Bone marrow (tissue), 2 donors: ENCODE measurements around the gene PDIA6.

Source experiments
- DNase-seq, 2 donors: peaks; one replicate each; lab custom pipeline; 2025; lab: John Stamatoyannopoulos, UW

PDIA6 gene

GRCh38 chr2:10812362-10813162, at the start of gene PDIA6:
TSS of gene PDIA6 (minus strand) at chr2:10812785. CDS start at chr2:10812696, 89 bp downstream.
- peak; percentile 88 to 90 for DNase-seq

- DNase-seq: no peak
Measured at GRCh38 chr2:10862330-10862729, 49.7 kb upstream of the PDIA6 start.

GRCh38 chr2:10861765-10862164, 49.2 kb upstream of the PDIA6 start:
- no peak for DNase-seq

GRCh38 chr2:10860814-10861325, 48.3 kb upstream of the PDIA6 start:
- DNase-seq: no peak

- no peak for DNase-seq
Measured at GRCh38 chr2:10860081-10860813, 47.7 kb upstream of the PDIA6 start.

- no peak for DNase-seq
Measured at GRCh38 chr2:10859278-10859677, 46.7 kb upstream of the PDIA6 start.

GRCh38 chr2:10848541-10848940, 36.0 kb upstream of the PDIA6 start:
- DNase-seq: no peak

GRCh38 chr2:10847008-10847407, 34.4 kb upstream of the PDIA6 start:
- no peak for DNase-seq

GRCh38 chr2:10846110-10846861, 33.7 kb upstream of the PDIA6 start:
- no peak for DNase-seq

- no peak for DNase-seq
Measured at GRCh38 chr2:10845640-10846039, 33.1 kb upstream of the PDIA6 start.

GRCh38 chr2:10844097-10844496, 31.5 kb upstream of the PDIA6 start:
- DNase-seq: no peak

- no peak for DNase-seq
Measured at GRCh38 chr2:10842506-10842905, 29.9 kb upstream of the PDIA6 start.

GRCh38 chr2:10841547-10842219, 29.1 kb upstream of the PDIA6 start:
- no peak for DNase-seq

- no peak for DNase-seq
Measured at GRCh38 chr2:10839813-10840212, 27.2 kb upstream of the PDIA6 start.

- DNase-seq: no peak
Measured at GRCh38 chr2:10838734-10839133, 26.1 kb upstream of the PDIA6 start.

- no peak for DNase-seq
Measured at GRCh38 chr2:10837298-10838266, 25.0 kb upstream of the PDIA6 start.

- DNase-seq: peak in 1 of 2 donors; percentile 16
Measured at GRCh38 chr2:10835052-10835970, 22.7 kb upstream of the PDIA6 start.

GRCh38 chr2:10834068-10834655, 21.6 kb upstream of the PDIA6 start:
- DNase-seq: no peak

- DNase-seq: no peak
Measured at GRCh38 chr2:10833021-10833420, 20.4 kb upstream of the PDIA6 start.
